Head of caudate nucleus (tissue), 42 donors: ENCODE results near the gene RIMS4.

Experiments
- DNase-seq, 42 donors: peaks; one replicate each; pipeline versions ENCODE4 v3.0.0 to v3.0.0-alpha.2; 2020 to 2021; ENCODE audit warnings: mixed read lengths in 7 of 42
- intact Hi-C: fragments of 100-400 bp; cut with DNase I; formaldehyde crosslinking; loops from one replicate; pipeline ENCODE4 v1.15.0; 2022

RIMS4 gene

DNA sequence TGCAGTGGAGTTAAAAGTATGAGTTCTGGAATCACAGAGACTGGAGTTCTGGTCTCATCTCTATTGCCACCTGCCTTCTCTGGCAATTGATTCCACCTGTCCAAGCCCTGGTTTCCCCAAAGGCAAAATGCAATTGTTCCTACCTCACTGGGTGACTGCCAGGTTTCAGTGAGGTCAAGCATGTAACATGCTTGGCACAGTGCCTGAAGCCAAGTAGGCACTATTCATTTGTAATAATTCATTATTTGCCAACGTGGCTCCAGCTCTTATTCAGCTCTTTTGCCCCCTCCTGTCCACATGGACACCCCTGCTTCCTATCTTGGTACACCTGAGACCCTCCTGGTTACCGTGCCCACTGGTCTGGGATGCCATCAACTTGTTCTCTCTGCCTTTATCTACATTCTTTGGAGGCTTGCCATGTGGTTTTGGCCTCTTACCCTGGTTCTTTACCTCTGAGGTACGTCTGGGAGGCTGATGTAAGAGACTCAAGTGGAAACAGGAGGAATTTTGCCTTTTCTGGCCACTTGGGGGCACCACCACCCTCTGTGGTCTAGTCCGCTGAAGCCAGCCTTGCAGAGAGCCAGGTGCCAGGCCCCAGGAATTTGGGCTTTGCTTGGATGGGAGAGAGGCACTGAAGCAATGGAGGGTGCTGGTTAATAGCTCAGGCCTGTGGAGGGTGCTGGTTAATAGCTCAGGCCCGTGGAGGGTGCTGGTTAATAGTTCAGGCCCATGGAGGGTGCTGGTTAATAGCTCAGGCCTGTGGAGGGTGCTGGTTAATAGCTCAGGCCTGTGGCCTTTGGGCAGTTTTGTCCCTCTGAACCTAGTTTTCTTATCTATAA lies 63.0 kb downstream of the RIMS4 start:
- DNase-seq = peak; percentile 68 to 94 (median 87)
- intact Hi-C loops = no loop called here

DNA sequence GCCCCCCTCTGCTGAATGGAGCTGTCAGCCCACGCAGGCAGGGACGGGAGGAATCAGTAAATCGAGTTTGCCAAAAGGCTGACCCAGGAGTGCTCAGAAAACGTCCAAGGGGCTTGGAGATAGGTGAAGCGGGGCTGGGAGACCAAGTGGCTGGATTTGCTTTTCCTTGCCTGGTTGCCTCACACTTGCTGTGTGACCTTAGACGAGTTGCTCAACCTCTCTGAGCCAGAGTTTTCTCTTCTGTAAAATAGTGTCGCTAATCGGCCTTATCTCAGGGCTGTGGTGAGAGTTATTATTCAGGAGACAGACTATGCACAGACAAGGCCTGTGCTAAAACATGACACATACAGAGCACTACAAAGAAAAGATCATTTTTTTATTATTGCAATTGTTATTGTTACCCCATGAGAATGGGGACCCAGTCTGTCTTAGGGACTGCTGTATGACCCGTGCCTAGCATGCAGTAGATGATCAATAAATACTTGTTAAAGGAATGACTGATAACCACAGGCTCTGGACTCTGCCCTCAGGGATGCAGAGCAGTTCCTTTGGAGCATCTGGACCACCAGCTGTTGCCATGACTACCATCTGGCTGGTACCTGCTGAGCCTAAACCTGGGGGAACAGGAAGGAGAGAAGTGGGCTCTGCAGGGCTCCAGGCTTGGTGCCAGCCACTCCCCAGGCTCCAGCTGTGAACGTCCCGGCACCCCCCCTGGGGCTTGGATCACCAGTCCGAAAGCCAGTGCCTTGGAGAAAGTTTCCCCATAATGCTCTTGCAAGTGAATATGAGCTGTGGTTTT lies 63.8 kb downstream of the RIMS4 start:
- no peak for DNase-seq
- intact Hi-C loops = no loop called here

GRCh38 chr20:44745598-44746366 lies 64.6 kb downstream of the RIMS4 start, which contains the start of gene KCNK15:
Gene KCNK15 (plus strand): TSS chr20:44745865. CDS start chr20:44745911, 46 bp downstream.
- peak in 22 of 42 donors; percentile 27 to 73 (median 50) for DNase-seq
- intact Hi-C loops = no loop called here

DNA sequence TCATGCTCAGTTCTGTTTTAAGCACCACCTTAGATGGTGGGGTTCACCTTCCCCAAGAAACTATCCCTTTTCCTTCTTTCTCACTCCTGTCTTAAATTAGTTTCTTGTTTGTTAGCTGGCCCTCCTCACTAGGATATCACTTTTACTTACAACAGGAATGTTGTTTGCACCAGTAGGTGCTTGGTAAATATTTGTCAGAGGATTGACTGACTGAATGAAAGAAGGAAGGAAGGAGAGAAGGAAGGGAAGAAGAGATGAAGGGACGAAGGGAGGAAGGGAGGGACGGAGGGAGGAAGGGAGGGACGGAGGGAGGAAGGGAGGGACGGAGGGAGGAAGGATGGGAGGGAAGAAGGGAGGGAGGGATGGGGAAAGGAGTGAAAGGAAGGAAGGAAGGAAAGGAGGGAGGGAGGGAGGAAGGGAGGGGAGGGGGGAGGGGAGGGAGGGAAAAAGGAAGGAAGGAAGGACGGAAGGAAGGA lies 65.2 kb downstream of the RIMS4 start:
- no peak for DNase-seq
- intact Hi-C loops = no loop called here

GRCh38 chr20:44743916-44744655 lies 66.3 kb downstream of the RIMS4 start:
- intact Hi-C loops = loop anchor here (5.0 kb wide), 1 partner anchor 123 kb away; no protein-coding TSS in a partner anchor
- no peak for DNase-seq

DNA sequence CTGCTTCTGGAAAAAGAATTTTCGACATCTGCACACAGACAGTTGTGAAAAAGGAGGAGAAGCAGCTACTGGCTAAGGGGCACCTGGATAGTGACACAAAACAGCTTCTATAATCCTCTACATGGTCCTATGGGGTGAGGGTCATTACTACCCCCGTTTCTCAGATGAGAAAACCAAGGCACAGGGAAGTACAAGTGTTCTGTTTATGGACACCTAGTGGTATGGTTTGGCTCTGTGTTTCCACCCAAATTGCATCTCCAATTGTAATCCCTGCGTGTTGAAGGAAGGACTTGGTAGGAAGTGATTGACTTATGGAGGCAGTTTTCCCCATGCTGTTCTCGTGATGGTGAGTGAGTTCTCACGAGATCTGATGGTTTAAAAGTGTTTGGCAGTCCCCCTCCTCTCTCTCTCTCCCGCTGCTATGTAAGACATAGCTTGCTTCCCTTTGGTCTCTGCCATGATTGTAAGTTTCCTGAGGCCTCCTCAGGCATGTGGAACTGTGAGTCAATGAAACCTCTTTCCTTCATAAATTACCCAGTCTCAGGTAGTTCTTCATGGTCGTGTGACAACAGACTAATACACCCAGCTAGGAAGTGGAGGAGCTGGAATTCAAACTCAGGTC lies 67.2 kb downstream of the RIMS4 start:
- no peak for DNase-seq
- intact Hi-C loops = loop anchor here (5.0 kb wide), 1 partner anchor 124 kb away; no protein-coding TSS in a partner anchor

- DNase-seq = no peak
- intact Hi-C loops = loop anchor here (5.0 kb wide), 1 partner anchor 125 kb away; no protein-coding TSS in a partner anchor
Measured at GRCh38 chr20:44742304-44743079, 67.9 kb downstream of the RIMS4 start.

DNA sequence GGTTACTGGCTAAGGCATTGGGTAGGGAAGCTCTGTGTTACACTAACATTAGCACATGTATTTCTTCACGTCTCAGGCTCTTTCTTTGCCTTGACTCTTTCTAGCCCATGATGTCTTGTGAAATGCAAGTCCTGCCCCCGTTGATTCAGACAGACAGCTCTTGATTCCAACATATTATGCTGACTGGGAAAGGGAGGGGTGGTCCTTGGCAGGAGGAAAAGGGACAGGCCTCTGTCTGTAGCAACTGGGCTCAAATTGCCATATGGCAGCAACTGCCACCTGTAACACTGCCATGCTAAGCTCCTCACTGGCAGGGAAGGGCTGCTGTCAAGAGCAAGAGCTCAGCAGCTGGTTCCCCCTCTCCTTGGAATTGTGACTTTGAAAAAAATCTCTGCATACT lies 70.4 kb downstream of the RIMS4 start:
- no peak for DNase-seq
- intact Hi-C loops = loop anchor here (5.0 to 10.0 kb wide), 2 partner anchors 125 to 127 kb away; no protein-coding TSS in a partner anchor

DNA sequence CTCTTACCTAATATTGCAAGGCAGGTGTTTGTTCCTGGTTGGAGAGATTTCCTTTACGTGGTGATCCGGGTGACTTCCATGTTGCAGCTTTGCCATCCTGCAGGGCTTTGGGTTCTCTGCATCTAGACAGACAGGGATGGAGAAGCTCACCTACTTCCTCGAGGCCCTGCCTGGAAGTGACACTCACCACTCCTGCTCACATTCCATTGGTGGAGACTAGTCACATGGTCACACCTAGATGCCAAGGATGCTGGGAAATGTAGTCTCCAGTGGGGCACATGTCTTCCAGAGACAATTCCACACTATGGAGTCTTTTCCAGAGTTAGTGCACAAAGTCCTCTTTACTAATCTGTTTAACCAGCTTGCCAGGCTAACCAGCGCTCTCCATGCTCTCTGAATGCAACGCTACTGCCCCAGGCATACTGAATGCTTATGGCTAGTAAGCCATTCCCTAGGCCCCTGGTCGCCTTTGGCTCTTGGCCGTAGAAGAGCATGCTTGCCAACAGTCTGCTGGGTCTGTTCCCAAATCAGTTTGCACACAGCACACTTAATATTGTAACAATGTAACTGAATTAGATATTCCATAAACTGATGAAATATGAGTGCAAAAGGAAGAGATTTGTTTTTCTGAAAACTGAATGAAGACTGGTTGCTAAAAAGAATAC lies 71.4 kb downstream of the RIMS4 start:
- intact Hi-C loops = loop anchor here (10.0 kb wide), 1 partner anchor 124 kb away; no protein-coding TSS in a partner anchor
- DNase-seq = peak; percentile 50 to 95 (median 86)

DNA sequence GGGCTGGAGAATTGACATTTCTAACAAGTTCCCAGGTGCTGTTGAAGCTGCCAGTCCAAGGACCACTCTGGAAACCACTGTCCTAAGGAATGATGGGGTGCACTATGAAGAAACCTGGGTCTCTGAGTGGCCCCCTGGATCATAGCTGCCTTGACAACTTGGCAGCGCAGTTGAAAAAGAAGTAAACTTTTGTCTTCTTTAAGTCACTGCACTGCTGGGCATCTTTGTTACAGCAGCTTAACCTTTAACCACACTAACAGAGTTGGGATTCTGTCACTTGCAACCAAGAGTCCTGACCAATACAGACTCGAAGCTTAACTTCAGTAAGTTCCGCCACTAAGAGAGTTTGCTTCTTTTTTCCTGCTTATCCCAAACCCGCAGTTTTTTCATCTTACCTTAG lies 73.2 kb downstream of the RIMS4 start:
- DNase-seq = no peak
- intact Hi-C loops = loop anchor here (10.0 kb wide), 1 partner anchor 122 kb away; no protein-coding TSS in a partner anchor

- intact Hi-C loops = loop anchor here (10.0 kb wide), 1 partner anchor 122 kb away; no protein-coding TSS in a partner anchor
- DNase-seq = peak; percentile 40 to 95 (median 80)
Measured at GRCh38 chr20:44736170-44737021, 74.0 kb downstream of the RIMS4 start.

- intact Hi-C loops = loop anchor here (10.0 kb wide), 1 partner anchor 121 kb away; no protein-coding TSS in a partner anchor
- no peak for DNase-seq
Measured at GRCh38 chr20:44735816-44736169, 74.6 kb downstream of the RIMS4 start.

DNA sequence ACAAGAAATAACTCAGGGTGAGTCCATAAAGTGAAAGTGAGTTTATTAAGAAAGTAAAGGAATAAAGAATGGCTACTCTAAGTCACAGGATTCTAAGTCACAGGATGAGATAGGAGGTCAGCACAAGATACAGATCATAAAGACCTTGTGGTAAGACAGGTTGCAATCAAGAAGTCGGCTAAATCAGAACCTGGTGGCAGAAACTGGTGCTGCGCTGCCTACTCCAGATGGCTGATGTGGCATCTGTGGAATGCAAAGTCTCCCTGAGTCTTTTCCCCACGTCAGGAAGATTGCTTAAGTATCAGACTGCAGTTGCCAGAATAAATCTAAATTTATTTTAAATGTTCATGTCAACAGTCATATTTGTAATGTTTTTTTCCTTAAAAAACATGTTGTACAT lies 75.4 kb downstream of the RIMS4 start:
- DNase-seq = no peak
- intact Hi-C loops = loop anchor here (10.0 kb wide), 1 partner anchor 120 kb away; no protein-coding TSS in a partner anchor

DNA sequence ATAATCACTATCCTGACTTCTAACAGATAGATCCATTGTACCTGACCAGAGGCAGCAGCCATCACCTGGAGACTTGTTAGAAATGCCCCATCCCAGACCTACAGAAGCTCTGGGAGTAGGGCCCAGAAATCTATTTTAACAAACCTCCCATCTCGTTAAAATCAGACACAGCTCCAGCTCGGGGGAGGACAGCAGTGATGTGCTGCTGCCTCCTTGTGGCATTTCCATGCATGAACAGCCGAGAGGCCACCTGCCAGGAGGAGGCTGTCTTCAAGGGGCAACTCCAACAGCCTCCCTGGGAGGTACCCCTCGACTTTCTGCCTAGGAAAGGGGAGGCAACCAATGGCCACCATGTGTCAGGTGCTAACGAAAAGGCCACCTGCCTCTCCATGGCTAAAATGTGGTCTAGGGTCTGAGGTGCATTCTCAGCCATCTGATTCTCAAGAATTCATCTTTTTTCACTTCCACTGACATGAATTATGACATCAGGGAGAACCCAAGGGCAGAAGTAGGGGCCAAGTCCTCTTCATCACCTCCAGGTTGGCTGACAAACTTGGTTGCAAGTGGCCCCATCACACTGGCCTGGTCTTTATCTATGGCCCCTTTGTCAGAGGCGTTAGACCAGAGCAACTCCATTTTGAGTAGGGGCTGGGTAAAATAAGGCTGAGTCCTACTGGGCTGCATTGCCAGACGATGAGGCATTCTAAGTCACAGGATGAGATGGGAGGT lies 76.8 kb downstream of the RIMS4 start:
- intact Hi-C loops = loop anchor here (2.0 to 10.0 kb wide), 2 partner anchors 49 to 119 kb away; no protein-coding TSS in a partner anchor
- DNase-seq = peak; percentile 66 to 93 (median 84)
